HepG2 (cell line): ENCODE data around the gene NR2C1. TPM values are rescaled to one million over a fixed set of nuclear protein-coding genes. Genes with fewer than 3 reads are reported as not detected.

Experiments used
- ATAC-seq: fragments of 200-7000 bp; cut with Tn5 transposase; 3 replicates; pipeline ENCODE4 v1.9.1; 2020; ENCODE audit warnings: mild to moderate bottlenecking, moderate library complexity
- BruUV-seq: library from RNA; stranded (reverse); fragments of 400-500 nt; replicated peaks from 2 replicates; lab custom pipeline; 2021; lab: Mats Ljungman, UMichigan
- CTCF ChIA-PET: fragments of 300-600 bp; formaldehyde crosslinking; extraction: SDS; loops from one replicate; lab custom pipeline; 2021; ENCODE audit warnings: low total read pairs, inconsistent platforms, low intra/inter-chr PET ratio; lab: Yijun Ruan, JAX
- POLR2A ChIA-PET: fragments of 350-600 bp; sonication (Branson Sonifier 250); formaldehyde crosslinking; loops from one replicate; lab custom pipeline; 2020; ENCODE audit warnings: antibody characterized with exemption, inconsistent platforms; lab: Yijun Ruan, JAX
- DNase-seq: peaks from one replicate; pipeline ENCODE4 v3.0.0-alpha.2; 2015; ENCODE audit warnings: low spot score
- FAIRE-seq: peaks from 3 replicates; lab custom pipeline; 2011; peaks lifted over from hg19 to GRCh38; lab: Jason Lieb, UNC
- H2AFZ ChIP-seq: one replicate; pipeline ENCODE4 v1.6.1; 2011; ENCODE audit warnings: low read length, inconsistent platforms
- H3K27ac ChIP-seq: fragments of 300-600 bp; 3 replicates; pipeline ENCODE4 v1.8.0; 2011; ENCODE audit warnings: mixed run types, mild to moderate bottlenecking, mixed read lengths, low read length, inconsistent platforms; ENCODE audit not compliant: insufficient read depth; ENCODE audit errors: extremely low read length
- H3K27me3 ChIP-seq, 2 experiments: fragments of 200-600 bp in 1 of 2; 2 replicates in 1 of 2; 3 replicates in 1 of 2; pipeline versions ENCODE4 v1.6.0 to v1.8.0; 2011; ENCODE audit warnings: low read length in 2 of 2, mild to moderate bottlenecking in 2 of 2, moderate library complexity in 2 of 2, inconsistent platforms in 1 of 2; ENCODE audit not compliant: insufficient read depth in 2 of 2, control insufficient read depth in 1 of 2
- H3K36me3 ChIP-seq, 2 experiments: fragments of 200-600 bp in 1 of 2; replicated peaks in 1 of 2; 2 replicates in 1 of 2; 3 replicates in 1 of 2; pipeline versions ENCODE4 v1.5.1 to v1.8.0; 2011; ENCODE audit warnings: low read length in 2 of 2, inconsistent platforms in 1 of 2; ENCODE audit not compliant: insufficient read depth in 2 of 2, control insufficient read depth in 1 of 2
- H3K4me1 ChIP-seq: 2 replicates; pipeline ENCODE4 v1.5.1; 2012; ENCODE audit warnings: low read length, inconsistent platforms; ENCODE audit not compliant: insufficient read depth
- H3K4me2 ChIP-seq: 2 replicates; pipeline ENCODE4 v1.6.0; 2011; ENCODE audit warnings: low read depth, low read length, inconsistent platforms
- H3K4me3 ChIP-seq, 3 experiments: fragments of 200-600 bp in 1 of 3; sonication (generic), shearing (Covaris generic) in 1 of 3; replicated peaks in 1 of 3; 2 replicates each; pipeline ENCODE4 v1.5.1; 2011 to 2016; ENCODE audit warnings: low read length in 3 of 3, inconsistent platforms in 2 of 3, low read depth in 2 of 3, mild to moderate bottlenecking in 2 of 3, control low read depth in 1 of 3, mixed read lengths in 1 of 3; ENCODE audit not compliant: insufficient read depth in 1 of 3
- H3K79me2 ChIP-seq: one replicate; pipeline ENCODE4 v1.6.1; 2011; ENCODE audit warnings: low read length, inconsistent platforms; ENCODE audit not compliant: insufficient read depth
- H3K9ac ChIP-seq: 2 replicates; pipeline ENCODE4 v1.6.0; 2011; ENCODE audit warnings: mild to moderate bottlenecking, low read depth, low read length, inconsistent platforms; ENCODE audit not compliant: insufficient read depth
- H3K9me3 ChIP-seq: 2 replicates; pipeline ENCODE4 v1.5.1; 2012; ENCODE audit warnings: mild to moderate bottlenecking, low read length
- H4K20me1 ChIP-seq: 2 replicates; pipeline ENCODE4 v1.6.0; 2011; ENCODE audit warnings: inconsistent platforms, mild to moderate bottlenecking, low read length, moderate library complexity; ENCODE audit not compliant: insufficient read depth
- BRCA1 ChIP-seq: sonication (generic); formaldehyde crosslinking; IDR thresholded peaks from 2 replicates; pipeline ENCODE4 v1.4.0; 2020; ENCODE audit warnings: missing genetic modification reagents
- FLYWCH1 ChIP-seq: sonication (generic); formaldehyde crosslinking; IDR thresholded peaks from 2 replicates; pipeline ENCODE4 v1.8.1; 2023; ENCODE audit warnings: mild to moderate bottlenecking, missing genetic modification reagents
- HDAC1 ChIP-seq: sonication (generic); formaldehyde crosslinking; IDR thresholded peaks from 2 replicates; pipeline ENCODE4 v1.5.1; 2020; ENCODE audit warnings: mild to moderate bottlenecking, missing genetic modification reagents
- MTF2 ChIP-seq: sonication (generic); formaldehyde crosslinking; IDR thresholded peaks from 2 replicates; pipeline ENCODE4 v1.5.0; 2020; ENCODE audit warnings: missing genetic modification reagents, borderline replicate concordance
- SRSF1 ChIP-seq: fragments of 200-400 bp; formaldehyde crosslinking; optimal IDR thresholded peaks from 2 replicates; pipeline ENCODE3; 2017; ENCODE audit warnings: mild to moderate bottlenecking, low read depth, low read length, moderate library complexity
- ZKSCAN1 ChIP-seq: fragments of 150-350 bp; IDR thresholded peaks from 2 replicates; pipeline ENCODE4 v1.6.1; 2014; ENCODE audit warnings: low read length
- ZNF20 ChIP-seq: sonication (generic); formaldehyde crosslinking; IDR thresholded peaks from 2 replicates; pipeline ENCODE4 v1.4.0; 2020; ENCODE audit warnings: mild to moderate bottlenecking, moderate library complexity, missing genetic modification reagents
- ZUFSP ChIP-seq: sonication (generic); formaldehyde crosslinking; IDR thresholded peaks from 2 replicates; pipeline ENCODE4 v1.9.0; 2021; ENCODE audit warnings: missing genetic modification reagents, mild to moderate bottlenecking, borderline replicate concordance
- WGBS: methylation state at CpG from one replicate; pipeline ENCODE4 v1.1.6; 2017; ENCODE audit warnings: low lambda C conversion rate; 5-methylcytosine and 5-hydroxymethylcytosine counted together
- in situ Hi-C: cut with HindIII; loops from 2 replicates; pipeline ENCODE4 v1.10.0; 2017; ENCODE audit warnings: low pct_unique_long_range_greater_than_20kb; ENCODE audit not compliant: extremely low pct_ligation_motif_present
- intact Hi-C: fragments of 100-400 bp; cut with micrococcal nuclease; formaldehyde crosslinking; loops from one replicate; pipeline ENCODE4 v1.10.0; 2022; ENCODE audit not compliant: unreplicated experiment
- polyA plus RNA-seq, 8 experiments: library from polyadenylated mRNA; depleted of rRNA in 3 of 8; stranded (reverse) in 7 of 8; unstranded in 1 of 8; fragments of >200 nt; fragmentation: Illumina TruSeq in 4 of 8; extraction: Trizol in 4 of 8; gene quantifications; 2 replicates each; pipeline versions ENCODE4 v1.2.1 to v1.2.3, GENCODE V29; 2011 to 2016; ENCODE audit warnings: low read depth in 4 of 8, missing spikeins in 1 of 8, mixed read lengths in 1 of 8; ENCODE audit not compliant: insufficient read depth in 1 of 8
- total RNA-seq, 5 experiments: library from RNA; depleted of rRNA; stranded (reverse); fragments of >200 nt; fragmentation: Illumina TruSeq; extraction: Trizol; gene quantifications; 2 replicates each; pipeline ENCODE4 v1.2.3, GENCODE V29; 2016; ENCODE audit warnings: low read depth in 1 of 5
- TF ChIP-seq, protein P1 (sequence below): sonication (generic); formaldehyde crosslinking; IDR thresholded peaks from 2 replicates; pipeline ENCODE4 v1.4.0; 2020; ENCODE audit warnings: missing genetic modification reagents, borderline replicate concordance

Gene NR2C1
- total and polyA plus RNA-seq, 2 of the 13 experiments (the other 11 are each of a cell fraction or from before 2014, with no cell fraction given): 38.0 to 70.8 TPM

- Histone ChIP-seq H3K36me3 (0 out of 5 replicates have a peak, but pooled peaks cover 0 to 5% of the 10 kb centered on the region in 2 experiments), H3K4me2 (no peak overlapping the region), H3K9me3 (no peaks in the 10 kb centered on the region), H2AFZ (no peak overlapping the region), H3K4me3 (no peak overlapping the region), H3K27ac (no peak overlapping the region), H4K20me1 (no peaks in the 10 kb centered on the region), H3K27me3 (no peaks in the 10 kb centered on the region), H3K9ac (no peak overlapping the region), H3K79me2 (no peaks in the 10 kb centered on the region), H3K4me1 (no peaks in the 10 kb centered on the region)
- BruUV-seq: no TSS peak
- intact Hi-C loops (no loop called here), in situ Hi-C loops (no loop called here)
- POLR2A ChIA-PET: interaction anchor here (1.8 kb wide), 1 partner anchor 13 kb away, joined by 10 read pairs; the partner anchor contains the start of gene NDUFA12
- DNase-seq: no peak
- TF ChIP-seq, protein P1, sequence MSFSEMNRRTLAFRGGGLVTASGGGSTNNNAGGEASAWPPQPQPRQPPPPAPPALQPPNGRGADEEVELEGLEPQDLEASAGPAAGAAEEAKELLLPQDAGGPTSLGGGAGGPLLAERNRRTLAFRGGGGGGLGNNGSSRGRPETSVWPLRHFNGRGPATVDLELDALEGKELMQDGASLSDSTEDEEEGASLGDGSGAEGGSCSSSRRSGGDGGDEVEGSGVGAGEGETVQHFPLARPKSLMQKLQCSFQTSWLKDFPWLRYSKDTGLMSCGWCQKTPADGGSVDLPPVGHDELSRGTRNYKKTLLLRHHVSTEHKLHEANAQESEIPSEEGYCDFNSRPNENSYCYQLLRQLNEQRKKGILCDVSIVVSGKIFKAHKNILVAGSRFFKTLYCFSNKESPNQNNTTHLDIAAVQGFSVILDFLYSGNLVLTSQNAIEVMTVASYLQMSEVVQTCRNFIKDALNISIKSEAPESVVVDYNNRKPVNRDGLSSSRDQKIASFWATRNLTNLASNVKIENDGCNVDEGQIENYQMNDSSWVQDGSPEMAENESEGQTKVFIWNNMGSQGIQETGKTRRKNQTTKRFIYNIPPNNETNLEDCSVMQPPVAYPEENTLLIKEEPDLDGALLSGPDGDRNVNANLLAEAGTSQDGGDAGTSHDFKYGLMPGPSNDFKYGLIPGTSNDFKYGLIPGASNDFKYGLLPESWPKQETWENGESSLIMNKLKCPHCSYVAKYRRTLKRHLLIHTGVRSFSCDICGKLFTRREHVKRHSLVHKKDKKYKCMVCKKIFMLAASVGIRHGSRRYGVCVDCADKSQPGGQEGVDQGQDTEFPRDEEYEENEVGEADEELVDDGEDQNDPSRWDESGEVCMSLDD: no peak
- TF ChIP-seq BRCA1 (CRISPR knock-in tag): no peak
- 100% methylated on average over 2 of the region's 2 CpGs for WGBS
- no peak for ATAC-seq
- no peak for FAIRE-seq
- CTCF ChIA-PET: no interaction called here
Measured at GRCh38 chr12:95016120-95016519, 57.3 kb downstream of the NR2C1 start.

DNA sequence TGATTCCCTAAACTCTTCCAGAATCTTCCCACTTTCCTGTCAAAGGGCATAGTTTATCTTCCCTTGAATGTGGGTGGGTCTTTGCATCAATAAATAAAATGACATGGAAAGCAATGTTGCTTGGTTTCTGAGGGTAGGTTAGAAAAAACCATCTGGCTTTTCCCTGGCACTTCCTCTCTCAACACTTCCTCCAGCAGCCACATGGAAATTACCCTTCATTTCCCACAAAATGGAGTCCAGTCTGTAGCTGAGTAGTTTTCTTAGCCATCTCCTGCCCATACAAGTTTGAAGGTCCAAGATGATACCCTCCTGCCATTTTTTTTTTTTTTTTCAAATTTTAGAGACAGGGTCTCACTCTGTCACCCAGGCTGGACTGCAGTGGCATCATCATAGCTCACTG, 58.9 kb downstream of the NR2C1 start:
- no peaks in the 10 kb centered on the region for H3K4me1 ChIP-seq
- no TSS peak for BruUV-seq
- H3K79me2 ChIP-seq: no peaks in the 10 kb centered on the region
- no peak for FAIRE-seq
- no peak for ATAC-seq
- H3K36me3 ChIP-seq: 0 out of 5 replicates have a peak, but pooled peaks cover 0 to under 1% of the 10 kb centered on the region in 2 experiments
- no peak overlapping the region for H2AFZ ChIP-seq
- POLR2A ChIA-PET: interaction anchor here (0.6 to 1.8 kb wide), 2 partner anchors 11 to 23 kb away, joined by 3 to 10 read pairs; partner anchors contain the start of gene NDUFA12
- H3K9me3 ChIP-seq: no peaks in the 10 kb centered on the region
- no peaks in the 10 kb centered on the region for H4K20me1 ChIP-seq
- no peak overlapping the region for H3K27ac ChIP-seq
- no peak for TF ChIP-seq ZUFSP (CRISPR knock-in tag)
- no peak for TF ChIP-seq MTF2 (CRISPR knock-in tag)
- TF ChIP-seq FLYWCH1 (CRISPR knock-in tag): no peak
- no peak for TF ChIP-seq HDAC1 (CRISPR knock-in tag)
- TF ChIP-seq ZNF20: no peak
- TF ChIP-seq SRSF1: no peak
- TF ChIP-seq ZKSCAN1: no peak
- intact Hi-C loops: loop anchor here (5.0 kb wide), 1 partner anchor 1433 kb away; no protein-coding TSS in a partner anchor
- in situ Hi-C loops: no loop called here
- H3K9ac ChIP-seq: no peak overlapping the region
- no peaks in the 10 kb centered on the region for H3K27me3 ChIP-seq
- H3K4me3 ChIP-seq: no peak overlapping the region
- DNase-seq: no peak
- no peak overlapping the region for H3K4me2 ChIP-seq
- CTCF ChIA-PET: no interaction called here
